ENCODE measurements around the gene DOCK7. TPM values are rescaled to one million over a fixed set of nuclear protein-coding genes. Genes with fewer than 3 reads are reported as not detected.

DOCK7 gene
- total and polyA plus RNA-seq, 7 donors, result 6.5 to 54.8 (median 32.4) TPM

DNA sequence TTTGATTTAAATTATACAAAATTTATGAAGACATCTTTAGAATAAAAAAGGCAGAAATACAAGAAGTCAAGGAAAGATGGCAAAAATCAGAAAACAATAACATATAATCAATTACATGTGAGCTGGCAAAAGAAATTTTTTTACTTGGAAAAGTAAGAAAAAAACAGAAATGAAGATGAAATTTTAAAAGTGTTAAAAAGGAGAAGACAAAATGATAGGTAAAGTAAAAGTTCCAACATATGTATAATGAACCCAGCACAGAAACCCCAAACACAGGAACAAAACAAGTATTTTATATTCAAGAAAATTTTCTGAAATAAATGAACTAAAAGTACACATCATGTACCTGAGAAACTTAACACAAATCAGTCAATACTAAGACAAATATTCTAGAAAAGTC lies 188.0 kb downstream of the DOCK7 start:
- H3K4me1 ChIP-seq, result no peaks in the 10 kb centered on the region
- no peak overlapping the region for H3K27ac ChIP-seq
- peaks cover 0 to 47% (median 4%) of the 10 kb centered on the region in 4 donors for H3K36me3 ChIP-seq
- H3K9me3 ChIP-seq, result no peaks in the 10 kb centered on the region
- no peak for DNase-seq
- H3K4me3 ChIP-seq, result no peak overlapping the region
- no peaks in the 10 kb centered on the region for H3K27me3 ChIP-seq
- intact Hi-C loops (cut with DNase I), result no loop called here
- TF ChIP-seq EP300 (IDR thresholded peaks at IDR 0.05) (no peak), POLR2A (IDR thresholded peaks at IDR 0.05) (no peak), POLR2AphosphoS5 (IDR thresholded peaks at IDR 0.05) (no peak)
- TF ChIP-seq, protein P1, sequence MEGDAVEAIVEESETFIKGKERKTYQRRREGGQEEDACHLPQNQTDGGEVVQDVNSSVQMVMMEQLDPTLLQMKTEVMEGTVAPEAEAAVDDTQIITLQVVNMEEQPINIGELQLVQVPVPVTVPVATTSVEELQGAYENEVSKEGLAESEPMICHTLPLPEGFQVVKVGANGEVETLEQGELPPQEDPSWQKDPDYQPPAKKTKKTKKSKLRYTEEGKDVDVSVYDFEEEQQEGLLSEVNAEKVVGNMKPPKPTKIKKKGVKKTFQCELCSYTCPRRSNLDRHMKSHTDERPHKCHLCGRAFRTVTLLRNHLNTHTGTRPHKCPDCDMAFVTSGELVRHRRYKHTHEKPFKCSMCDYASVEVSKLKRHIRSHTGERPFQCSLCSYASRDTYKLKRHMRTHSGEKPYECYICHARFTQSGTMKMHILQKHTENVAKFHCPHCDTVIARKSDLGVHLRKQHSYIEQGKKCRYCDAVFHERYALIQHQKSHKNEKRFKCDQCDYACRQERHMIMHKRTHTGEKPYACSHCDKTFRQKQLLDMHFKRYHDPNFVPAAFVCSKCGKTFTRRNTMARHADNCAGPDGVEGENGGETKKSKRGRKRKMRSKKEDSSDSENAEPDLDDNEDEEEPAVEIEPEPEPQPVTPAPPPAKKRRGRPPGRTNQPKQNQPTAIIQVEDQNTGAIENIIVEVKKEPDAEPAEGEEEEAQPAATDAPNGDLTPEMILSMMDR (IDR thresholded peaks at IDR 0.05), result no peak

DNA sequence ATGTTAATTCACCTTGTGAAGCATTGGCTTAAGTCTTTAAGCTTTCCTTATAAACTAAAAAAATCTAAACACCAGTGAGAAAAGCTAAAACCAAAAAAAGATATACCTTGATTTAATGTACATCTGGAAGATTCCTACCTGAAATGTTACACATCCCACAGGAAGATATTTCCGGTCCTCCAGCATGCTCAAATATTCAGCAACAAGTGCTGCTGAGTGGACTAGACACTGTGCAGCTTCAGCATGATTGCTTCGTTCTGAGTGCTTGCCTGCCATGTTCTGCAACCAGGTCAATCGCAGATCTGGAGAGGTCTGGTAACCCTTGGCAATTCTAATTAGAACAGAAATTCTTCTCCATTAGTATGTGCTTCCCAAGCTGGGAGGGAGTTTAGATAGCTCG lies 194.0 kb downstream of the DOCK7 start:
- no peaks in the 10 kb centered on the region for H3K27me3 ChIP-seq
- 96 to 97% methylated on average over 4 of the region's 4 CpGs for WGBS, 2 donors
- no peak for TF ChIP-seq POLR2AphosphoS5 (IDR thresholded peaks at IDR 0.05)
- TF ChIP-seq, protein P1 (IDR thresholded peaks at IDR 0.05), result no peak
- no peak for TF ChIP-seq EP300 (IDR thresholded peaks at IDR 0.05)
- TF ChIP-seq POLR2A (IDR thresholded peaks at IDR 0.05), result no peak
- no peaks in the 10 kb centered on the region for H3K9me3 ChIP-seq
- H3K4me1 ChIP-seq, result no peaks in the 10 kb centered on the region
- no peak for DNase-seq
- intact Hi-C loops (cut with DNase I), result no loop called here
- H3K4me3 ChIP-seq, result no peak overlapping the region
- H3K36me3 ChIP-seq, result peaks cover 8 to 72% (median 17%) of the 10 kb centered on the region in 4 donors
- no peak overlapping the region for H3K27ac ChIP-seq

DNA sequence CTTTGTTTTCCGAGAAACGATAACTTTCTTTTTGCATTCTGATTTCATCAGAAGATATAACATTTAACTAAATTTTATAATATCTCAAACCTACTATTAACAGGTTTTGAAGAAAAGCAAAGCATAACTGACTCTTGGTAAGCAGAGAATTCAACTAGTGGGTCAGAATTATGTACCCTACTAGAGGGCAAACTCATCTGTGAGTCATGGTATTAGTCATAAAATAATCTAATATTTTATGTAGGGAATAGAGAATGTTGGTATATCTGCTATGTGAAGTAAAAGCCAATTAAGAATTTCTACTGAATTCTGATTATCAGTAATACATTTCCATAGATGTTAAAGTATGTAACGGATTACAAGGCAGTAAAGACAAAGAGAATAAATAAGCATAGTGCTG lies 194.5 kb downstream of the DOCK7 start:
- TF ChIP-seq EP300 (IDR thresholded peaks at IDR 0.05) (no peak), POLR2AphosphoS5 (IDR thresholded peaks at IDR 0.05) (no peak), POLR2A (IDR thresholded peaks at IDR 0.05) (no peak)
- intact Hi-C loops (cut with DNase I), result no loop called here
- peaks cover 8 to 74% (median 17%) of the 10 kb centered on the region in 4 donors for H3K36me3 ChIP-seq
- no peak overlapping the region for H3K4me3 ChIP-seq
- H3K27me3 ChIP-seq, result no peaks in the 10 kb centered on the region
- H3K27ac ChIP-seq, result no peak overlapping the region
- DNase-seq, result no peak
- WGBS, 2 donors, result 96 to 97% methylated on average over 3 of the region's 3 CpGs
- H3K4me1 ChIP-seq, result no peaks in the 10 kb centered on the region
- H3K9me3 ChIP-seq, result no peaks in the 10 kb centered on the region

DNA sequence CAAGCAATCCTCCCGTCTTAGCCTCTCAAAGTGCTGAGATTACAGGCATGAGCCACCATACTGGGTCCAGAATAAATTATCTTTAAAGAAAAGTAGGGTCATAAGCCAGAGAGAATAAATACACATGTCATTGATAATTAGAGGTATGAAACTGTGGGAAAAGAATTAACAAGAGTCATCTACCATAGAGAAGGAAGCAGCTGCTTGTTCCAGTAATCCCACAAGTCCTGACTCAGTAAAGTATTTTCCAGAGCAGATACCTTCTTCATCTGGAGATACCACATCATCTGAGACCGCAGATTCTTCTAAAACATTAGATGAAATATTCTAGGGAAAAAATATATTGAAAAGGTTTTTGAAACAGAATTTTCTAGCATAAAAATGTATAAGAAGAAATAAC lies 195.7 kb downstream of the DOCK7 start:
- Histone ChIP-seq H3K4me3 (no peak overlapping the region), H3K27me3 (no peaks in the 10 kb centered on the region), H3K9me3 (no peaks in the 10 kb centered on the region), H3K27ac (no peak overlapping the region), H3K4me1 (no peaks in the 10 kb centered on the region), H3K36me3 (peaks cover 8 to 84% (median 17%) of the 10 kb centered on the region in 4 donors)
- 96 to 97% methylated on average over 2 of the region's 2 CpGs for WGBS, 2 donors
- intact Hi-C loops (cut with DNase I), result no loop called here
- no peak for DNase-seq
- TF ChIP-seq POLR2AphosphoS5 (IDR thresholded peaks at IDR 0.05), result no peak
- no peak for TF ChIP-seq POLR2A (IDR thresholded peaks at IDR 0.05)
- TF ChIP-seq, protein P1 (IDR thresholded peaks at IDR 0.05), result no peak
- no peak for TF ChIP-seq EP300 (IDR thresholded peaks at IDR 0.05)

DNA sequence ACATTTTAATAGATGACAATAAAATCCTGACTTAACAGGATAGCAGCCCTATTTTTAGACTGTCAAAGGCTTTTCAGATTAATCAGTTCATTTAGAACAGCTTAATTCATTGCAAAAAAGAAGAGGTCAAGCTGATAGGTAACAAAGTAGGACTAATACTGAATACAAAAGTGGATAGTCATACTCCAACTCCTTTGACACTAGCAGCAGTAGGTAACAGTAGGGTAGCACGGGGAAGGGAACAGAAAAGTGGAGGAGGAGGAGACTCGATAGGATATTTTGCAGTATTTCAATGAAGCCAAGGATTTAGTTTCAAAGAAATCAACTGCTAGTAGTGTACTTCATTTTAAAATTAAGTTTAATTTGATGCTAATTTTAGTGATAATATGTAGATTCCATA lies 200.2 kb downstream of the DOCK7 start:
- no peak overlapping the region for H3K27ac ChIP-seq
- 93 to 96% methylated on average over 2 of the region's 2 CpGs for WGBS, 2 donors
- H3K27me3 ChIP-seq, result no peaks in the 10 kb centered on the region
- intact Hi-C loops (cut with DNase I), result no loop called here
- no peaks in the 10 kb centered on the region for H3K9me3 ChIP-seq
- TF ChIP-seq POLR2A (IDR thresholded peaks at IDR 0.05), result no peak
- no peak for TF ChIP-seq EP300 (IDR thresholded peaks at IDR 0.05)
- no peak for TF ChIP-seq POLR2AphosphoS5 (IDR thresholded peaks at IDR 0.05)
- TF ChIP-seq, protein P1 (IDR thresholded peaks at IDR 0.05), result no peak
- DNase-seq, result no peak
- H3K36me3 ChIP-seq, result peaks cover 8 to 64% (median 13%) of the 10 kb centered on the region in 4 donors
- H3K4me3 ChIP-seq, result no peak overlapping the region
- H3K4me1 ChIP-seq, result no peaks in the 10 kb centered on the region
